HG03565 (cell line): ENCODE measurements around the gene PPARA.

ENCODE experiments used
- ATAC-seq: cut with Tn5 transposase; IDR thresholded peaks from one replicate; pipeline ENCODE4 v1.9.1; 2021; ENCODE audit warnings: mild to moderate bottlenecking, moderate library complexity; ENCODE audit not compliant: unreplicated experiment

The PPARA gene

DNA sequence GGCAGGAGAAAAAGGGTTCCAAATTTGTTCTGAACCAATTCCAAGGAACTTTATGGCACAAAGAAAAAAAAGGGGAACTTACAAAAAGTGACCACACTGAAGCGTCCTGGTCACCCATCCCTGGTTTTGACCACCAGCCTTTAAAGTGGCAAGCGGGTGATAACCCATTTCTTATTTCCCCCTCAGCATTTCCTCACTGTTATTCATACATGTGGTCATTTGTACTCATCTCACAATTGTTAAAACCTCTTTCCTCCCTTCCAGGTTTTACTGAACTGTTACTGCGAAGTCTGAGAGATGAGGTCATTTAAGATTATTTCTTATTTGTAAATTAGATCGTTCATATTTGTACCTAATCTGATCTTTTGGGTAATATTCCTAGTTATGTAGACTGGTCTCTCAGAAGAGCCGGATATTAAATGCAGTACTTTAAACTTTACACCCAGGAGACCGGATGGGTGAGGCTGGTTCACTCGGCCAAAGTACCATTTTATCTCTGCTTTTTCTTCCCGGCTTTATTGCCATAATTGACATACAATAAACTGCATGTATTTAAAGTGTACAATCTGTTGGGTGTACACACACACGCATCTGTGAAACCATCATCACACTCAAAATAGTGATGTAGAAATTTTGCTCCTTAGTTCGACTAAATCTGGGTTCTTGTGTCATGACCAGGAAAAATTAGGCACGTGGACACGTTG is 52.7 kb downstream of the PPARA start:
- no peak for ATAC-seq

GRCh38 chr22:46203601-46203980 is 53.3 kb downstream of the PPARA start:
- ATAC-seq = no peak

DNA sequence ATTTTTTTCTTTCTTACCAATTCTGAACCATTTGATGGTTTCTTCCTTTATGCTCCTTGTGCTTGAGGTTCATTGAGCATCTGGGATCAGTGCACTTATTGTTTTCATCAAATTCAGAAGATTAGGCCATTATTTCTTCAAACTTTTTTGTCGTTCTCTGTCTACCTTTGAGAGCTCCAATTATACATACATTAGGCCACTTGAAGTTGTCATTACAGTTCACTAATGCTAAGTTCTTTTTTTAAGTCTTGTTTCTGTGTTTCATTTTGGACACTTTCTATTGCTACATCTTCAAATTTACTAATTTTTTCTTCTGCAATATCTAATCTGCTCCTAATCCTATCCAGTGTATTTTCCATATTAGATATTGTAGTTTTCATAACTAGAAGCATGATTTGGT is 58.9 kb downstream of the PPARA start:
- no peak for ATAC-seq

DNA sequence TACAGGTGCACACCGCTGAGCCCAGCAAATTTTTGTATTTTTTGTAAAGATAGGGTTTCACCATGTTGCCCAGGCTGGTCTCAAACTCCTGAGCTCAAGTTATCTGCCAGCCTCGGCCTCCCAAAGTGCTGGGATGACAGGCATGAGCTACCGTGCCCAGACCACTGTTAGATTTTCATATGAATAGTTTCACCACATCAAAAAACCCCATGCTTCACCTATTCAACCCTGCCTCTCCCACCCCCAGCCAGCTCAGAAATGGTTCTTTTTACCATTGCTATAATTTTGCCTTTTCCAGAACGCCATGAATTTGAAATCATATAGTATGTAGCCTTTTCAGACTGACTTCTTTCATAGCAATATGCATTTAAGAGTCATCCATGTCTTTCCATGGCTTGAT is 61.9 kb downstream of the PPARA start:
- ATAC-seq = no peak

GRCh38 chr22:46213052-46213451 is 62.7 kb downstream of the PPARA start:
- ATAC-seq = no peak

DNA sequence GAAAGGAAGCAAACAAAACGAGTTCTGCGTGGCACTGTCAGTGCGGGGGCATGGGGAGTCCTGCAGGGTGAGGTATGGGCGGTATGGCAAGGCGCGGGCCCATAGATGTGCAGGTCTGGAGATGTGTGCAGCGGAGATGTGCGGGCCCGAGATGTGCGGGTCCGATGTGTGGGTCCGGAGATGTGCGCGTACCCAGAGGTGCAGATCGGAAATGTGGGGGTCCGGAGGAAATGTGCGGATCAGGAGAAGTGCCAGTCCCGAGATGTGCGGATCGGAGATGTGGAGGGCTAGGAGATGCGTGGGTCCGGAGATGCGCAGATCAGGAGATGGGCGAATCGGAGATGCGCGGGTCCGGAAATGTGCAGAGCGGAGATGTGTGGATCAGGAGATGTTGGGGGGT is 63.8 kb downstream of the PPARA start:
- ATAC-seq = no peak

- no peak for ATAC-seq
Observed at GRCh38 chr22:46214616-46215015, 64.3 kb downstream of the PPARA start.

DNA sequence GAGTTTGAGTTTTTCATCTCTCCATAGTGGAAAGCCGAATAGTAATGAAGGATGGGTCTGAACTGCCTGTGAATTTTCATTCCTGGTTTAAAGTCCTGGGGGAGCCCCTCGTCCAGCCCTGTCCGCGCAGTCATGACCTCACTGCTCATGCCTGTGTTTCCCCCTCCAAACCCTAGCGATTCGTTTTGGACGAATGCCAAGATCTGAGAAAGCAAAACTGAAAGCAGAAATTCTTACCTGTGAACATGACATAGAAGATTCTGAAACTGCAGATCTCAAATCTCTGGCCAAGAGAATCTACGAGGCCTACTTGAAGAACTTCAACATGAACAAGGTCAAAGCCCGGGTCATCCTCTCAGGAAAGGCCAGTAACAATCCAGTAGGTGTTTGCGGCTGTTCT is 69.3 kb downstream of the PPARA start:
- no peak for ATAC-seq

DNA sequence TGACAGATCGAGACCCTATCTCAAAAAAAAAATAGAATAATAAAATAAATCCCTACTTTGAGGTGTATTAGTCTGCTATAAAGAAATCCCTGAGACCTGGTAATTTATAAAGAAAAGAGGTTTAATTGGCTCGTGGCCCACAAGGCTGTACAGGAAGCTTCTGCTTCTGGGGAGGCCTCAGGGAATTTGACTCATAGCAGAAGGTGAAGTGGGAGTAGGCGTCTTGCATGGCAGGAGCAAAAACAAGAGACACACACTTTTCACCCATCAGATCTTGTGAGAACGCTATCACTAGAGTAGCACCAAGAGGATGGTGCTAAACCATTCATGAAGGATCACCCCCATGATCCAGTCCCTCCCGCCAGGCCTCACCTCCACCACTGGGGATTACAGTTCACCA is 70.6 kb downstream of the PPARA start:
- no peak for ATAC-seq

DNA sequence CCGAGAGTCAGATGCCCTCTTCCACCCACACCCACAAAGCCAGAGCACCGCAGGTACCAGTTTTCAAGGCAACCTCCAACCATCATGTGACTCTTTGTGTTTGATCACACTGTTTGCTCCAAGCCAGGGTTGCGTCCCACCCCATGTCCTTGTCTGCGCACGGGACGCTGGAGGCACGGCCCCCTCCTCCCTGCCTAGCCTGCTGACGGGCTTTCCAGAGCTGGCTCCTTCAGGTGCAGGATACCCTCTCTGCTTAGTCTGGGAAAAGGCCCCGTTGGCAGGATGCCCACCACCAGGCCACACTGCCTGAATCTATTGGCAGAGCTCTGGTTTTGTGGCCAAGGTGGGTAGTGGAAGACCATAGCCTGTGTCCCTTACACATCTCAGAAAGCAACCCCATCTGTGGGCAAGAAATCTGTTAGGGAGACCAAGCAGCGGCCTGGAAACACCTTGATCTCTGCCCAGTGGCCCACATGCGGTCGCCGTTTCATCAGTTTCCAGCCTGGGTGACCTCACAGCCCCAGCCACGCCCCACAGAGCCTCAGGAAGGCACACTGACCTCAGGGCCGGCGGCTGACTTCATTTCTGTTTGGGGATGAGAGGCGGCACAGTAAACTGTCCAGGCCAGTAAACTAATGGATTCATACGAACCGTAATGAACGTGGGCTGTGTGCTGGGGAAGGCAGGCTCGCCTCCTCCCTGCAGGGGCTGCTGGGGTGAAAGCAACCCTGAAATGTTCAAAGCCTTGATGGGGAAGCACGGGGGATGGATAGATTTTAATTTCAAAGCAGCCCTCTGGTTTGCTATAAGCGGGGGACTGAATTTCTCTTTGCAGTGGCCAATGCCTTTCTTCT is 73.9 kb downstream of the PPARA start:
- ATAC-seq = no peak

GRCh38 chr22:46224898-46225290 is 74.6 kb downstream of the PPARA start:
- ATAC-seq = no peak

DNA sequence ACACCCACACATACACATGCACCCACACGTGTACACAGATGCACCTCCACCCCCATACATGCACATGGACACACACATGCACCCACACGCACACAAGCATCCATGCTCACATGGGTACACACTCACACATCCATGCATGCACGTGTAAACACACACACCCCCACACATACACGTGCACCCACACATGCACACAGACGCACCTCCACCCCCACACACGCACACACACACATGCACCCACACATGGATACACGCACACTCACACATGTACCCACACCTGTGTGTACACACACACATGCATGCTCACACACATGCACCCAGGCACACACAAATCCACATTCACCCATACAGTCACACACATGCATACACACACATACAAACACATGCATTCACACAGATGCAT is 75.3 kb downstream of the PPARA start:
- no peak for ATAC-seq

- no peak for ATAC-seq
Observed at GRCh38 chr22:46226577-46226976, 76.3 kb downstream of the PPARA start.

GRCh38 chr22:46229701-46230100 is 79.4 kb downstream of the PPARA start:
- no peak for ATAC-seq

GRCh38 chr22:46230262-46230901 is 80.1 kb downstream of the PPARA start:
- no peak for ATAC-seq

GRCh38 chr22:46233231-46233630 is 82.9 kb downstream of the PPARA start:
- ATAC-seq = no peak

GRCh38 chr22:46234969-46235368 is 84.6 kb downstream of the PPARA start:
- ATAC-seq = no peak

- ATAC-seq = no peak
Observed at GRCh38 chr22:46237453-46238124, 87.3 kb downstream of the PPARA start.

DNA sequence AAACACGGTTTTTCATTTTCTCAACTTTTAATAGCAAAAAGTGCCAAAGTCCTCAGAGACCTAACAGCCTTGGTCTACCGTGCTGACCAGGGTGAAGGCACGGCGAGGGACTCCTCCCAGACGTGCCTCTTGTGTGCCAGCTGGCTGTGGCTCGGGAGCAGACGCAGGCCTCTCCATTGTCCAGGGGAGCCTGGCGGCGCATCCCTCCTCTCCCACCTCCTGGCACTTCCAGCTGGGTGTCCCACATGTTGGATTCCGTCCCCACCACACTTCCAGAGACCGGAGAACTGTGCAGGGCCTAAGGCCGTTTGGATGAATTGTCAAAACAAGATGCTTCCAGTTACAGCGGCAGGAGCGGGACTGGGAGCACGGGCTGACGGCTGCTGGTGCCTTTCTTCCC is 88.2 kb downstream of the PPARA start:
- ATAC-seq = no peak

GRCh38 chr22:46239261-46240048 is 89.1 kb downstream of the PPARA start:
- no peak for ATAC-seq

GRCh38 chr22:46240073-46240472 is 89.7 kb downstream of the PPARA start:
- no peak for ATAC-seq
